GM19023 (cell line): ENCODE results near the gene TRPT1.
A peak's percentile ranks its signal among the peaks of the same experiment; 100 is the strongest.

Source experiments
- ATAC-seq: cut with Tn5 transposase; IDR thresholded peaks from one replicate; pipeline ENCODE4 v1.9.1; 2021; ENCODE audit warnings: mild to moderate bottlenecking, moderate library complexity; ENCODE audit not compliant: unreplicated experiment

Gene TRPT1

GRCh38 chr11:64258946-64259532 lies 33.1 kb upstream of the TRPT1 start:
- ATAC-seq = no peak

GRCh38 chr11:64258356-64258755 lies 32.4 kb upstream of the TRPT1 start:
- no peak for ATAC-seq

DNA sequence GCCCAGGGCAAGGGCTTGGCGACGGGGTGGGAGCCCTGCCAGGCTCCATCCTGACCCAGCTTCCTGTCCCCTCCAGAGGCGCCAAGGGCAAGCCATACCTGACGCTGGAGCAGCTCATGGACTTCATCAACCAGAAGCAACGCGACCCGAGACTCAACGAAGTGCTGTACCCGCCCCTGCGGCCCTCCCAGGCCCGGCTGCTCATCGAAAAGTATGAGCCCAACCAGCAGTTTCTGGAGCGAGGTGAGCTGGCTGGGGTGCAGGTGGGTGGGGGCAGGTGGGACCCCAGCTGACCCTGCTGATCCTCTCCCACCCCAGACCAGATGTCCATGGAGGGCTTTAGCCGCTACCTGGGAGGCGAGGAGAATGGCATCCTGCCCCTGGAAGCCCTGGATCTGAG lies 30.3 kb upstream of the TRPT1 start:
- ATAC-seq = no peak

DNA sequence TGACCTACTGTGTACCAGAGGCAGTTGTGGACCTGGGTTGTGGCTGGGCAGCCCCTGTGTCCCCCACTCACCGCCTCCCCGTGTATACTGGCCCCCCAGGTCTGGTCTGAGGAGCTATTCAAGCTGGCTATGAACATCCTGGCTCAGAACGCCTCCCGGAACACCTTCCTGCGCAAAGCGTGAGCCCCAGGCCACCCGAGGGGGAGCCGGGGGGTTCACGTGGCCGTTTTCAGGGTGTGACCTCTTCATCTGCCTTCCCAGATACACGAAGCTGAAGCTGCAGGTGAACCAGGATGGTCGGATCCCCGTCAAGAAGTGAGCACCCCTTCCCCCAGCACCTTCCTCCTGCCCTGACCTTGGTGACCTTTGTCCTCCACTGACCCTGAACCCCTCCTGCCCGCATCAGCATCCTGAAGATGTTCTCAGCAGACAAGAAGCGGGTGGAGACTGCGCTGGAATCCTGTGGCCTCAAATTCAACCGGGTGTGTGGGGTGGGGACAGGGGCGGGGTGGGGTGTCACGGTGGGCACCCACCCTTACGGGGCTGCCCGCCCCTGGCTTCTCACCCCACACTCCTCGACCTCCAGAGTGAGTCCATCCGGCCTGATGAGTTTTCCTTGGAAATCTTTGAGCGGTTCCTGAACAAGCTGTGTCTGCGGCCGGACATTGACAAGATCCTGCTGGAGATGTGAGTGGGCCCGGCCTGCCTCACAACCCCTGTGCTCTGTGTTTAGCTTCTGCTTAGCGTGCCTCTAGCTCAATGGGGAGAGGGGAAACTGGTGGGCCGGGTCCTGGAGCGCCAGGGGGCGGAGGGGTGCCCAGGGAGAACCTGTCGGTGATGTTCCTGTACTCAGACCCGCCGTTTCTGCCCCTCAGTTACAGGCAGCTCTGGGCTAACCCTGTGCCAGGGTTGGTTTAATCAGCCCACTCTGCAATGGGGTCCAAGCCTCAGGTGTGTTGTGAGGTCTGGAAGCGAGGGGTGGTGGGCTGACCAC lies 29.4 kb upstream of the TRPT1 start:
- ATAC-seq = no peak

DNA sequence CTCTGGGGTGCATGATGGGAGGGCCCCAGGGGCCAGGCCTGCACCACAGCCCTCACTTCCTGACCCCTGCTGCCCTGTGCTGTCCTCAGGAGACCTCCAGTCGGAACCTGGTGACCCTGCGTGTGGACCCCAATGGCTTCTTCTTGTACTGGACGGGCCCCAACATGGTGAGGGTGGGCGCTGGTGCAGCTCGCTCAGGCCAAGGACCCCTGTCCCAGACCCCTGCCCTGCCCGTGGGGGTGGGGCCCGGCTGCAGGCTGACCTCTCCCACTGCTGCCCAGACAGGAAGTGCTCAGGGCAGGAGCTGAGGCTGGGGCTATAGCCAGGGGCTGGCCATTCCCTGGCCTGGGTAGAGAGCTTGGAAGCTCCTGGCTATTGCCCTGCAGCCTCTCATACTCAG lies 28.3 kb upstream of the TRPT1 start:
- ATAC-seq = no peak

DNA sequence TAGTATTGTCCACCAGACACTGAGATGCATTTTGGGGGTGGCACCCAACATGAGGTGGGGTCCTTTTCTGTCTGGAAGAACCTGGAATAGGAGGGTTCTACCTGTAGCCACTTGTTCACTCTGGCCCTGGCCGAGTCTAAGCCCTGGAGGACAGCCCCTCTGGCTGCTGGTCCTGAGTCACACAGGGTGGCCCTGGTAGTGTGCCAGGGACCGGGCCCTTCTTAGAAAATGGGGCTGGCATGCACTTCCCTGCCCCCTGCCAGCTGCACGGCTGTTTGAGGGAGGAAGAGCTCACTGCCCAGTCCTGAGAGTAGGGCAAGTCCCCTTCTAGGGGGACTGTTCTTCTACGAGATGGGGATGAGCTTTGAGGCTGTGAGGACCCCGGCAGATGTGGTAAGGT lies 27.5 kb upstream of the TRPT1 start:
- no peak for ATAC-seq

DNA sequence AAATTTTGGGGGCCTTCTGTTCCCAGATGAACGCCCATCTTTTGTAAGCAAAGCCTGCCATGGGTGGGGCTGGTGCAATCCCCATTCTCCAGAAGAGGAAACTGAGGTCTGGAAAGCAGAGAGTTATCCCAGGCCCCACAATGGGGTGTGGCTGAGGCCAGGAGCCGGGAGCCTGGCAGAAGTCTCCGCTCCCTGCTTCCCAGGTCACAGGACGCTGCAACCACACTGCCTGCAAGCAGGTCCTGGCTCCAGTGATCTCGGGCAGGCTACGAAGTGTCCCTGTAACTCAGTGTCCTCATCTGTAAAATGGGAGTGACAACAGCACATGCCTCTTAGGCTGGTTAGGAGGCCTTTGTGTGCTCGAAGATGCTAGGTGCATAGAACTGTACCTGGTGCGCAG lies 27.1 kb upstream of the TRPT1 start:
- no peak for ATAC-seq

DNA sequence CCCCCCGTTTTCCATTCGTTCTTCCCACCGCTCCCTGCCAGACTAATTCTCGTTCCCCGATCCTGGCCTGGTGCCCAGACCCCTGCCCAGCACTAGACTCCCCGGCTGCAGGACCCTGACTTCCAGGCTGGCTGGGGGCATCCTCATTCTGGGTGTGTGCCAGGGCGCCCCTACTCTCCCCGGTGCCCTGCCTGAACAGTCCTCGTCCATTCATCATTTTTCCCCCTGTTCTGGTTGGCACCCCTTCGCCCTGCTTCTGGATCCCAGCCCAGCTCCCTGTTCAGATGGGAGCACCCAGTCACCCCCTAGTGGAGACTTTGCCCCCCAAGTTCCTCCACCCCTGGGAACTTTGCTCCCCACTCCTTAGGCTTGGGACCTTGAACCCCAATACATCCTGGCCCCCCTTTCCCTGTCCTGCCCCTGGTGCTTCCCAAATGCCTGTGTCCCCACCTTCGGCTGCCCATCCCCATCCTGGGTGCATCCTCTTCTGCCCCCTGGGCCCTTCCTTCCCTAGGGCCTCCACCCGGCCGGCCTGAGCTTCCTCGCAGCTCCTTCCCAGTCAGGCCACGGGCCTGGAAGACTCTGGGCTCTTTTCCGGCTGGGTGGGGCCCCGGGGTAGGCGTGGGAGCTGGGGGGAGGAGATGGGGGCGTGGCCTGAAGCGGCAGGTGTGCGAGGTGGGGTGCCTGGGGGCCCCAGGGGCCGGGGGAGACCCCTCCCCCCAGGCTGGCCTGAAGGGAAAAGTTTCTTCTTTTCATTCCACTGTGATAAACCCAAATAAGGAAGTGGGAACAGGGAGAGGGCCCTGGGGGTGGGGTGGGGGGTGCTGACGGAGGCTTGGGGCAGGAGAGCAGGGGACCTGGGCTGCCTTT lies 26.3 kb upstream of the TRPT1 start:
- ATAC-seq = no peak

DNA sequence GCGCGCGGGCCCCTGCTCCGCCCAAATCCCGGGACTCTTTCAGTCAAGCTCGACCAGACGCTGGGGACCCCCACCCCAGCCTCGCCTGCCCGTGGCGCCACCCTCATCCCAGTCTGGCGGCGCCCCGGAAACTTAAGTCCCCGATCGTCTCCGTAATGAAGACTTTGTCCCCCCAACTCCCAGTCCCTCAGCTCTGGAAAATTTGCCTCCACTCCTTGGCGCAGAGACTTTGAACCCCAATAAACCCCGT lies 25.7 kb upstream of the TRPT1 start:
- ATAC-seq = no peak

DNA sequence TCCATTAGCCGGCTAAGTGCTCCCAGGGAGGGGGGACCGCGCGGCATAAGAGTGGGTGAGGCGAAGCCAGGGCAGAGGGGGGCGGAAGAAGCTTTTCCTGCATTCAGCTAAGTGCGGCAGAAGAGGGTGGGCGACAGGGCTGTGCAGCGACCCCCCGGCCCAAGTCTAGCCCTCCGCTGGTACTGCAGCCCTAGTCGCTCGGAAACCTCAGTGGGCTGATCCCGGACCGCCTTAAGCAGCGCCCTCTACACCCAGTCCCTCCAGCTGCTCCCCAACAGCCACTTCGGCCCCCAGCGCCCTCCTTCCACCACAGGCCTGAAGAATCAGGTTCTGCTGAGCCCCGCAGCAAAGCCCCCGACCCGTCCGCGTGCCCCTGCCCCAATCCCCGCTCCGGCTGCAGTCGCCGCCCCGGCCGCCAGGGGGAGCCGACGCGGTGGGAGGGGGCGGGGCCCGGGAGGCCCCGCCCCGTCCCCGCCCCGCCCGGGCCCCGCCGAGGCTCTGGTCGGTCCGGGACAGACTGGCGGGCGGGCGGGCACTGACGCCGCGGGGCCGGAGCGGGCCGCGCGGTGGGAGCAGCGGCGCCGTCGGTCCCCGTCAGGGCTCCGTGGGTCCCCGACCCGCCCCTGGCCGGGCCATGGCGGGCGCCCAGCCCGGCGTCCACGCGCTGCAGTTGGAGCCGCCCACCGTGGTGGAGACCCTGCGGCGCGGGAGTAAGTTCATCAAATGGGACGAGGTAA lies 25.2 kb upstream of the TRPT1 start, which contains the start of gene PLCB3:
Gene PLCB3 (plus strand): TSS at position 515 of the 737 bp plus-strand sequence. CDS start 120 bp downstream, at position 635.
- ATAC-seq = peak; percentile 38

GRCh38 chr11:64250415-64251015 lies 24.5 kb upstream of the TRPT1 start:
- no peak for ATAC-seq

DNA sequence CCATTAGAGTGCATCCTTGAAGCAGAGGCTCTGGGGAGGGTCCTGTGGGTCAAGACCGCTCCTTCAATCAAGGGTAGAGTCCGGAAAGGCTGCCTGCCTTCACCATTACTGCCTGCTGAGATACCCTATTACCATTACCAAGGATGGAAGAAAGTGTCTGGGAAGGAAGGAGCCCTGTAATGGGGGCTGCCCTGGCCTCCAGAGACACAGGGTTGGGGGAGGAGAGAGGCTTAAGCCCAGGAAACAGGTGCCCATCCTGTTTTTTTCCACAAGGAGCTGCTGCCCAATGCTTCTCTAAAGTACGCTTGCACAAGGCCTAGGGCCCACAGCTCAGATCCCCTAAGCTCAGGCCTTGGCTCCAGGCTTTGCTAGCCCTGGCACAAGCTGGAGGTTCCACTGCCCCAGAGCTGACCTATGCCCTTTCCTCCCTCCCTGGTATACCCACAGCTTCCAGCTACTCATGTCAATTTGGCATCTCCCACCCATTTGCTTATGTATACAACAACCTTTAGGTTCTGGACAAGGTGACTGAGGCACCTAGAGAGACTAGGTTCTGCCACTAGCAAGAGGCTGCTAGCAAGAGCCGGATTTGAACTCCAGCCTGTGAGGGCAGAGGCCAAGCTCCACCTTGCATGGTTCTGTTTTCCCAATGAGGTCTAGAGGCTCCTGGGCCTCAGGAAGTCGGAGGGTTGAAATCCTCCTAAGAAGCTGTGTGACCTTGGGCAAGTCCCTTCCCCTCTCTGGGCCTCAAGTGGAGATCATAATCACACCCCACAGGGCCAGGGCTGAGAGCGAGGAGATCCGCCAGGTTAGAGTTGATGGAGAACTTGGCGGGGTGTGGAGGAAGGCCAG lies 23.8 kb upstream of the TRPT1 start:
- ATAC-seq = no peak

- ATAC-seq = no peak
These were observed 23.1 kb upstream of the TRPT1 start for GRCh38 chr11:64249038-64249437.

DNA sequence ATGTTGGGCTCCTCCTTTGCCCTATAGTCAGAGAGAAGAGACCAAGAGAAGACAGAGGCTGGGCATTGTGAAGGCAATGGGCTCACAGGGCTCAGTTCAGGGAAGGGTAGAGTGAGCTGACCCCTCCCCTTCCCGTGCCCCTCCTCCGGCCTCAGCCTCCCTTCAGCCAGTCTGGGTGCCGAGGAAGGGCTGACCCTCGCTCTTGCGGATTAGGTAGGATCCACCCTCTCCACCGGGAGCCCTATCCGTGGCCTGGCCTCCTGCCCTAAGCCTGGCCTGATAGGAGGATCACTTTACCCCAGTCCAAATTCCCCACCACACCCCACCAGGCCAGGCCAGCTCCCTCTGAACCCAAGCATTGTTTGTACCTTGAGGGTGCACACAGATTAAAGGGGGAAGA lies 22.6 kb upstream of the TRPT1 start:
- ATAC-seq = no peak

GRCh38 chr11:64247729-64248531 lies 21.9 kb upstream of the TRPT1 start:
- ATAC-seq = no peak

DNA sequence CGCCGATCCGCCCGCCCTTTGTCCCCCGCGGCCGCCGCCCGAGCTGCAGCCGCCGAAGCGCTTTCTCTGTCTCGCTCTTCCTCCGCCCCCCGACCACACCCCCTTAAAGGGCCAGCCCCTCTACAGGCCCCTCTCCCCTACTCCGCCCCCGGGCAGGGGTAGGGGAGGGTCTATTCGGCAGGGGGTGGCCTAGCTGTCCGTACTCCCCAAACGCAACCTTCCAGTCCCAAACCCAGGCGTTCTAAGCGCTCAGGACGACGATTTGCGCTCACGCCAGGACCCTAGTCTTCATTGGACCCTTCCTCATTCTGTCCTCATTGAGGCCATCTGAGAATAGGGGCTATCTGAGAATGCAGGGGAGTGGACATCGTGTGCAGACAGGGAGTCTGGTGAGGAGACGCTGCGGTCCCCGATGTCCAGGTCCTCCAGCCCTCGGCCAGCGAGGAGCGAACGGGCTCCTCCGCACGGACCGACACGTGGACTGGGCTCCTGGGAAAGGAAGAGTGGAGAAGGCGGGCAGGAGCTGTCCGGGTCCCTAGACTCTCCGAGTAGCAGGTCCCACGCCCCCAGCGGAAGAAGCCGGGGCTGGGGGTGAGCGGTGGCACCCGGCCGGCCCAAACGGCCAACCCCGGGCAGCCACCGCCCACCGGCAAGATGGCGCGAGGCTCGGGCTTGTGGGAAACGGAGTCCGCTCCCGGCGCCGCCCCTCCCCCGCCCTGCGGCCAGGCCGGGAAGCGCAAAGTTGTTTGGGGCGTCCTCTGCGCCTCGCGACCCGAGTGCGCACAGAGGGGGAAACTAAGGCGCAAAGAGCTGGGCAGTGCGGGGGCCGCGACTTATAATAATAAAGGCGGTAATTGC lies 21.1 kb upstream of the TRPT1 start, which contains the start of gene PPP1R14B:
Gene PPP1R14B (minus strand): TSS at position 73 of the 858 bp plus-strand sequence. CDS start 270 bp downstream, outside the sequence.
- peak; percentile 47 for ATAC-seq

GRCh38 chr11:64246621-64246870 lies 20.6 kb upstream of the TRPT1 start:
- peak; percentile 7 for ATAC-seq
